ENCODE measurements around the gene HOXC12. TPM values are rescaled to one million over a fixed set of nuclear protein-coding genes. Genes with fewer than 3 reads are reported as not detected.

The HOXC12 gene
- total RNA-seq, 6 experiments from 2014 or later, result not detected

GRCh38 chr12:53990311-53991076, 35.8 kb downstream of the HOXC12 start:
- TF ChIP-seq, protein P1, sequence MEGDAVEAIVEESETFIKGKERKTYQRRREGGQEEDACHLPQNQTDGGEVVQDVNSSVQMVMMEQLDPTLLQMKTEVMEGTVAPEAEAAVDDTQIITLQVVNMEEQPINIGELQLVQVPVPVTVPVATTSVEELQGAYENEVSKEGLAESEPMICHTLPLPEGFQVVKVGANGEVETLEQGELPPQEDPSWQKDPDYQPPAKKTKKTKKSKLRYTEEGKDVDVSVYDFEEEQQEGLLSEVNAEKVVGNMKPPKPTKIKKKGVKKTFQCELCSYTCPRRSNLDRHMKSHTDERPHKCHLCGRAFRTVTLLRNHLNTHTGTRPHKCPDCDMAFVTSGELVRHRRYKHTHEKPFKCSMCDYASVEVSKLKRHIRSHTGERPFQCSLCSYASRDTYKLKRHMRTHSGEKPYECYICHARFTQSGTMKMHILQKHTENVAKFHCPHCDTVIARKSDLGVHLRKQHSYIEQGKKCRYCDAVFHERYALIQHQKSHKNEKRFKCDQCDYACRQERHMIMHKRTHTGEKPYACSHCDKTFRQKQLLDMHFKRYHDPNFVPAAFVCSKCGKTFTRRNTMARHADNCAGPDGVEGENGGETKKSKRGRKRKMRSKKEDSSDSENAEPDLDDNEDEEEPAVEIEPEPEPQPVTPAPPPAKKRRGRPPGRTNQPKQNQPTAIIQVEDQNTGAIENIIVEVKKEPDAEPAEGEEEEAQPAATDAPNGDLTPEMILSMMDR (IDR thresholded peaks at IDR 0.05), result no peak
- Mint-ChIP-seq H3K9me3 (no peaks in the 10 kb centered on the region), H3K27ac (no peak overlapping the region), H3K4me1 (ENCODE audit: low read depth) (peaks cover 16% of the 10 kb centered on the region), H3K27me3 (ENCODE audit: insufficient read depth) (peaks cover 67% of the 10 kb centered on the region), H3K36me3 (ENCODE audit: low read depth) (no peaks in the 10 kb centered on the region), H3K4me3 (no peak overlapping the region)
- no peak for DNase-seq

DNA sequence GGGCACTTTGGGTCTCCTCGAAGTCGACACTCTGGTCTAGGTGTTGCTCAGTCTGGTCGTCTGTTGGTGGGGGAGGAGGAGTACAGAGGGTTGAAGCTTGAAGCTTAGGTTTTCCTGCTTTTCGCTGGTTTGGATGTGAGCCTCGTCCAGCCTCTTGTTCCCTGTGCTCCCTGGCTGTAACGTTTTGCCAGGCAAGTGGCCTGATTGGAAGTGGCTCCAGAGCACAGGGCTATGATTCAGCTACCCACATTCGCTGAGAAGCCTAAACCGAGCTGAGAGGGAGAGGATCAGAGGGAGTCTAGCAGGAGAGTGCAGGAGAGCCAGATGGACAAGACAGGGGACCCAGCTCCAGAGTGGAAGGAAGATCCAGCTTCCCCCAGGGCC, 36.4 kb downstream of the HOXC12 start:
- no peak overlapping the region for H3K4me3 Mint-ChIP-seq
- DNase-seq, result no peak
- no peaks in the 10 kb centered on the region for H3K9me3 Mint-ChIP-seq
- peaks cover 69% of the 10 kb centered on the region for H3K27me3 Mint-ChIP-seq (ENCODE audit: insufficient read depth)
- no peaks in the 10 kb centered on the region for H3K36me3 Mint-ChIP-seq (ENCODE audit: low read depth)
- no peak overlapping the region for H3K27ac Mint-ChIP-seq
- TF ChIP-seq, protein P1 (IDR thresholded peaks at IDR 0.05), result no peak
- peaks cover 16% of the 10 kb centered on the region for H3K4me1 Mint-ChIP-seq (ENCODE audit: low read depth)

DNA sequence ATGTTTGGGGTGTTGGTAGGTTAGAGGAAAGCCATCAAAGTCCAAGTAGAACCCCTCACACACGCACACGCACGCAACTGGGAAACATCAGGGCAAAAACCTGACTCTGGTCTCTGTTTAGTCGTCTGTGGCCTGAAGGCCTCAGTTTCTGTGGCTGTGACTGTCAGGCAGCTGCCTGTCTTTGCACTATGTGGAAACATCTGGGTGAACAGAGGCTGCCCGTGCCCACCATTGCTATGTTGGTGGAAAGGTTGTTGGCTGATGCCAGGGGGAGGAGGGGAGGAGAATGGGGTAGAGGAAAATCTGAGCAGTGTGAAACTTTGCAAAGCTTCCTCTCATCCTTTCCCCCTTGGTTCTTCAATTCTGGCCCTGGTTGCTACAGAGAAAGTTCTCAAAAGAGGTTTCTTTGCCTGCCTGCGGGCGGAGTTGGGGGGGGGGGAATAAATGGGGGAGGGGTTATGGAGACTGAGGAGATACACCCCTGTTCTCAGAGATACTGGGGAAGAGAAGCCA, 37.7 kb downstream of the HOXC12 start:
- TF ChIP-seq, protein P1 (IDR thresholded peaks at IDR 0.05), result no peak
- Mint-ChIP-seq H3K4me1 (ENCODE audit: low read depth) (peaks cover 16% of the 10 kb centered on the region), H3K9me3 (no peaks in the 10 kb centered on the region), H3K27ac (no peak overlapping the region), H3K27me3 (ENCODE audit: insufficient read depth) (peaks cover 67% of the 10 kb centered on the region), H3K4me3 (no peak overlapping the region), H3K36me3 (ENCODE audit: low read depth) (no peaks in the 10 kb centered on the region)
- DNase-seq, result no peak

DNA sequence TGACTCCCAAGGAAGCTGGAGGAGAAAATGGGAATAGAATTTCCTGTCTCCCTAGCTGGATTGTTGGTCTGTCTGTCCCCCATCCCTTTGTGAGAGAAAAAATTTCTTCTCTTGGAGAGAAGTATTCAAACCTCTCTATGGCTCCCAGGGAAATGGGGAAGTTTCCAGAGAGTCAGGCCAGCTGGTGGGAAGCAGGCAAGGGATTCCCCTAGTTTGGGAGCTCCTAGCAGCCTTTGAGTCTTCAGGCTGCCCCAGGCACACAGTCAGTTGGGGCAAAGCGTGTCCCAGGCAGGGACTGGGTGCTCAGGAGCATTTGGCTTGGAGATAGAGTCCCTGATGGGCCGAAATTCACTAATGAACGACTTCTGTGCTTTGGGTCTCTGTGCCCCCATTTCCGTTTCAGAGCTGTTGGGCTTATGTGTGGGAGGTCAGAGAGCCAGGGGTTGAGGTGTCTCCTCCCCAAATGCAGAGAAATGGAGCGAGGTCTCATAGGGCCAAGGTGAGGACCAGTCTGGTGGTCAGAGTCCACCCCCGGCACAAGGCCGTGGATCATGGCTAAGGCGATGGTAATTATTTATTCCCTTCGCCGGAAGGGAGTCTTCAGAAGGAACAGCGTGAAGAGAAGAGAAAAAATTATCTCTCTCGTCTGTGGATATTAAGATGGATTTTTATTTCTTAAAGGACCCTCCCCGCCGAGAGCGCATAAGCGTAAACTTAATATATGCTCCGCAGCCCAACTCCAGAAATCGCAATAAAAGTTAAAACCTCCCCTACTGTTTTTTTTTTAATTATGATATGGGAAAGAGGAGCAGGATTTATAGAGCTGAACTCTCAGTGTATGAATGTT, 38.7 kb downstream of the HOXC12 start:
- Mint-ChIP-seq H3K4me3 (no peak overlapping the region), H3K4me1 (ENCODE audit: low read depth) (peaks cover 16% of the 10 kb centered on the region), H3K36me3 (ENCODE audit: low read depth) (no peaks in the 10 kb centered on the region), H3K27ac (no peak overlapping the region), H3K9me3 (no peaks in the 10 kb centered on the region), H3K27me3 (ENCODE audit: insufficient read depth) (peaks cover 68% of the 10 kb centered on the region)
- DNase-seq, result no peak
- TF ChIP-seq, protein P1 (IDR thresholded peaks at IDR 0.05), result no peak

DNA sequence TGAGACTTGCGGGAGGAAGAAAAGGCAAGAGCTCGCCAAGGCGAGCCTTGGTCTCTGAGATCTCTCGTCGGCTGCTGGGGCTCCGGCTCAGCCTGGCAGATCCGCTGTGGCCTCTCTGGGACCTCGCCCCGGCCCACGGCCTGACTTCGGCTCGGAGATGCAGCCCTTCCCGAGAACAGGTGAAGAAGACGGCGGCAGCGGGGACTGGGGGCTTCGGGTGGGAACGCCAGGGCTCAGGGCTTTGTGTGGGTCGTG, 39.2 kb downstream of the HOXC12 start:
- Mint-ChIP-seq H3K36me3 (ENCODE audit: low read depth) (no peaks in the 10 kb centered on the region), H3K4me1 (ENCODE audit: low read depth) (peaks cover 16% of the 10 kb centered on the region), H3K27ac (no peak overlapping the region), H3K4me3 (no peak overlapping the region), H3K27me3 (ENCODE audit: insufficient read depth) (peaks cover 68% of the 10 kb centered on the region), H3K9me3 (no peaks in the 10 kb centered on the region)
- DNase-seq, result no peak
- TF ChIP-seq, protein P1 (IDR thresholded peaks at IDR 0.05), result no peak

Measured in HFFc6 (cell line).